ENCODE results near the gene EIF2AK2. TPM values are rescaled to one million over a fixed set of nuclear protein-coding genes. Genes with fewer than 3 reads are reported as not detected.
A peak's percentile ranks its signal among the peaks of the same experiment; 100 is the strongest.

EIF2AK2 gene
- total and polyA plus RNA-seq, 5 donors from 2014 or later, result 20.5 to 40.9 (median 23.2) TPM

DNA sequence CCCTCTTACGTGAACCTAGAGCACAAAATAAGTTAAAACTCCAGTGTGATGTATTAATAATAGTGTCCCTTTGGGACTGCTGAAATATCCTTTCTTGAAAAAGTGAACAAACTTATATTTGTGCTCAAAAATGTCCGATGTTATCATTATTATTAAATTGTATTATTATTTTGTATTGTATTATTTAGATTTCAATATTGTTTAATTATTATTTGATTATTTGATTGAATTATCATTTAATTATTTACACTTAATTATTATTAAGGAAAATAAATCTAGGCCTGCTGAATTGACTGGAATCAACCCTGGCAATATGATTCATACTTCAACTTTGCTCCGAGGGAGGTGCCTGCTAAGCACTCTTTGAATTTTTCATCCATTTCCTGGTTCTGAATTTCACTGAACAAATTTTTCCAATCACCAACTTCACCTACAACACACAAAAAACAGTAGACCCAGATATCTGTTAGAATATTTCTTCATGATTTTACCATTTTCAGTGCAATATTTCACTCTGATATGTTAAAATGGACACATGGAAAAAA lies 10.9 kb upstream of the EIF2AK2 start:
- no peak overlapping the region for H3K4me3 Mint-ChIP-seq
- Histone ChIP-seq H3K9me3 (ENCODE audit: control insufficient read depth in 2 of 2, low read length in 2 of 2) (peaks cover 11 to 13% of the 10 kb centered on the region in 2 experiments), H3K36me3 (ENCODE audit: control insufficient read depth, insufficient read depth, low read length) (no peaks in the 10 kb centered on the region), H3K4me3 (ENCODE audit: low read depth, low read length) (no peak overlapping the region), H3K4me1 (ENCODE audit: control insufficient read depth, insufficient read depth, low read length, poor library complexity, severe bottlenecking) (no peaks in the 10 kb centered on the region), H3K27me3 (ENCODE audit: control insufficient read depth, insufficient read depth, low read length) (no peaks in the 10 kb centered on the region), H3K27ac (ENCODE audit: insufficient read depth, low read length, poor library complexity, severe bottlenecking) (no peak overlapping the region)
- DNase-seq, result no peak
- no peak overlapping the region for H3K27ac Mint-ChIP-seq
- H3K4me1 Mint-ChIP-seq, result no peaks in the 10 kb centered on the region
- peaks cover 4% of the 10 kb centered on the region for H3K36me3 Mint-ChIP-seq
- peaks cover 4% of the 10 kb centered on the region for H3K27me3 Mint-ChIP-seq
- H3K9me3 Mint-ChIP-seq, result peaks cover 0 to 18% (median 2%) of the 10 kb centered on the region in 7 donors
- ATAC-seq (ENCODE audit: low read depth in 2 of 2), result no peak

DNA sequence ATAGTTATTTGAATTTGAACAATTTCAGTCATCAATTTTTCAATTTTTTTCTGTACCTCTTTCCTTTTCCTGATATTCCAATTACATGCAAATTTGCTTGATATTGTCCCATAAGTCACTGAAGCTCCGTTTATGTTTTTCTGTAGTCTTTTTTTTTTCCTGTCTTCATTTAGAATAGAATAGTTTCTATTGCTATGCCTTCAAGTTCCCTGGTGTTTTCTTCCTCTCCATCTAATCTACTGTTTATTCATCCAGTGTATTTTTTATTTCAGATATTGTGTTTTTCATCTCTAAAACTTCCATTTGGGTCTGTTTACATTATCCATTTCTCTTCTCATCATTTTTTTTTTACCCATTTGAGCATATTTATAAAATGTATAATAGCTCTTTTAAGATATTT lies 8.0 kb upstream of the EIF2AK2 start:
- DNase-seq (no peak), ATAC-seq (ENCODE audit: low read depth in 2 of 2) (no peak)
- Histone ChIP-seq H3K4me1 (ENCODE audit: control insufficient read depth, insufficient read depth, low read length, poor library complexity, severe bottlenecking) (no peaks in the 10 kb centered on the region), H3K4me3 (ENCODE audit: low read depth, low read length) (no peak overlapping the region), H3K36me3 (ENCODE audit: control insufficient read depth, insufficient read depth, low read length) (no peaks in the 10 kb centered on the region), H3K27ac (ENCODE audit: insufficient read depth, low read length, poor library complexity, severe bottlenecking) (no peak overlapping the region), H3K27me3 (ENCODE audit: control insufficient read depth, insufficient read depth, low read length) (no peaks in the 10 kb centered on the region), H3K9me3 (ENCODE audit: control insufficient read depth in 2 of 2, low read length in 2 of 2) (peaks cover 11 to 13% of the 10 kb centered on the region in 2 experiments)
- Mint-ChIP-seq H3K27me3 (peaks cover 3% of the 10 kb centered on the region), H3K27ac (no peak overlapping the region), H3K9me3 (peaks cover 0 to 18% (median 2%) of the 10 kb centered on the region in 7 donors), H3K36me3 (peaks cover 4% of the 10 kb centered on the region), H3K4me3 (no peak overlapping the region), H3K4me1 (no peaks in the 10 kb centered on the region)

DNA sequence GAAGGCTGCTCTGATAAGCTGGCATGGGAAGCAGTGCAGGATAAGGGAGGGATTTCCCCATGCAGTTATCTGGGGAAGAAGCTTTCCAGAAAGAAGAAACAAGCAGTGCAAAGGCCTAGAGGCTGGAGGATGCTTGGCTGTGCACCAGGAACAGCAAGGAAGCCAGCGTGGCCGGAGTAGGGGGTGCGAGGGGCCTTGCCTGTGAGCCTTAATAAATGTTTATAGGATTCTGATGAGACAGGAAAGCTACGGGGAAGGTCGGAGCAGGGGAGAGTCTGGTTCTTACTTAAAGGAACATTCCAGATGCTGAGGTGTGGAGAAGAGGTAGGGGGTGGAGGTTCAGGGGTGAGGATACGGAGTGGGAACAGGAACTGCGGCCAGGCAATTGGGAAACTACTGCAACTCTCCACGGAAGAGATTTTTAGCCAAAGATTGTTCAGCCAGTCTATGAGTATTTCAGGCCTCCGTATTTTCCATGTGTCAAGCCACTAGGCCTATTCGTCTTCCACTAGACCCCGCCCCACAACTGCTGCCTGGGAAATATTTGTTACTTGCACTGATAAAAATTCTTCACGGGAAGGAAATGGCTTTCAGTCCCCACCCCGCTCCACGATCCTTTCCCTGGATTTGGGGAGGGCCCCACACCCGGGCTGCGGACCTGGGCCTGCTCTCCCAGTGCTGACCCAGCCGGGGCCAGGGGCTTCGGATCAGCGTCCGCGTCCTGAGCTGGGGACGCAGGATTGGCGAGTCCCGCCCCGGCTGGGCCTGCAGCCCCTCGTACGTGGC lies 516 bp downstream of the EIF2AK2 start:
- no peaks in the 10 kb centered on the region for H3K27me3 Mint-ChIP-seq
- peaks cover 25% of the 10 kb centered on the region for H3K4me1 ChIP-seq (ENCODE audit: control insufficient read depth, insufficient read depth, low read length, poor library complexity, severe bottlenecking)
- H3K9me3 Mint-ChIP-seq, result peaks cover 0 to 3% (median 0%) of the 10 kb centered on the region in 7 donors
- peak overlapping the region; percentile 95 to 97 (median 96) for H3K4me3 Mint-ChIP-seq
- H3K36me3 Mint-ChIP-seq, result peaks cover 20% of the 10 kb centered on the region
- DNase-seq, result peak; percentile 8 to 42 (median 36)
- H3K27me3 ChIP-seq (ENCODE audit: control insufficient read depth, insufficient read depth, low read length), result no peaks in the 10 kb centered on the region
- H3K27ac ChIP-seq (ENCODE audit: insufficient read depth, low read length, poor library complexity, severe bottlenecking), result peak overlapping the region; percentile 66
- no peaks in the 10 kb centered on the region for H3K9me3 ChIP-seq (ENCODE audit: control insufficient read depth in 2 of 2, low read length in 2 of 2)
- H3K4me3 ChIP-seq (ENCODE audit: low read depth, low read length), result peak overlapping the region; percentile 93
- no peaks in the 10 kb centered on the region for H3K36me3 ChIP-seq (ENCODE audit: control insufficient read depth, insufficient read depth, low read length)
- peak overlapping the region; percentile 95 to 97 (median 96) for H3K27ac Mint-ChIP-seq
- peaks cover 20 to 55% (median 40%) of the 10 kb centered on the region in 4 donors for H3K4me1 Mint-ChIP-seq
- peak; percentile 9 to 16 for ATAC-seq (ENCODE audit: low read depth in 2 of 2)

DNA sequence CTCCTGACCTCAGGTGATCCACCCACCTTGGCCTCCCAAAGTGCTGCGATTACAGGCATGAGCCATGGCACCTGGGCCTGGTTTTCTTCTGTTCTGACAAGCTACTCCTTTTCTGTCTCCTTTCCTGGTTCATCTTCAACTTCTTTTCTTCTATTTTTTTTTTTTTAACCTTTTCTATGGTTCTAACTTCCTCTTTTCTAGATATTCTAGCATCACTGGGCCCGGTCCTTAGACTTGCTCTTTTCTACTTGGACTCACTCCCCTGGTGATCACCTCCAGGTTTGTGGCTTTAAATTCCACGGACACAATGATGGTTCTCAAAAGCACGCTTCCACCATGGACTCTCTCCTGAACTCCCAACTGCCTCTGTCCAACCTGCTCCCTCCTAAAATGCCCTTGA lies 2.0 kb downstream of the EIF2AK2 start:
- Mint-ChIP-seq H3K36me3 (peaks cover 20% of the 10 kb centered on the region), H3K9me3 (peaks cover 0 to 3% (median 0%) of the 10 kb centered on the region in 7 donors), H3K27me3 (no peaks in the 10 kb centered on the region), H3K4me1 (peaks cover 22 to 69% (median 50%) of the 10 kb centered on the region in 4 donors), H3K27ac (peak overlapping the region; percentile 33 to 96 (median 95)), H3K4me3 (peak overlapping the region; percentile 95 to 97 (median 96))
- DNase-seq (no peak), ATAC-seq (ENCODE audit: low read depth in 2 of 2) (no peak)
- Histone ChIP-seq H3K27ac (ENCODE audit: insufficient read depth, low read length, poor library complexity, severe bottlenecking) (no peak overlapping the region), H3K27me3 (ENCODE audit: control insufficient read depth, insufficient read depth, low read length) (no peaks in the 10 kb centered on the region), H3K4me3 (ENCODE audit: low read depth, low read length) (peak overlapping the region; percentile 27), H3K4me1 (ENCODE audit: control insufficient read depth, insufficient read depth, low read length, poor library complexity, severe bottlenecking) (peaks cover 36% of the 10 kb centered on the region), H3K9me3 (ENCODE audit: control insufficient read depth in 2 of 2, low read length in 2 of 2) (no peaks in the 10 kb centered on the region), H3K36me3 (ENCODE audit: control insufficient read depth, insufficient read depth, low read length) (no peaks in the 10 kb centered on the region)

DNA sequence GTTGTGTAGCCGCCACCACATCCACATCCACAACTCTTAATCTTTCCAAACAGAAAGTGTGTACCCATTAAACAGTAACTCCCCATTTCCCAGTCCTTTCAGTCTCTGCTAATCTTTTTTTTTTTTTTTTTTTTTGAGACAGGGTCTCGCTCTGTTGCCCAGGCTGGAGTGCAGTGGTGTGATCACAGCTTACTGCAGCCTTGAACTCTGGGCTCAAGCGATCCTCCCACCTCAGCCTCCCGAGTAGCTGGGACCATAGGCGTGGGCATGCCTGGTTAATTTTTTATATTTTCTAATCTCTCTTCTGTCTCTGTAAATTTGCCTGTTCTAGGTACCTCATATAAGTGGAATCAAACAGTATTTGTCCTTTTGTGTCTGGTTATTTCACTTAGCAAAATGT lies 3.6 kb downstream of the EIF2AK2 start:
- Histone ChIP-seq H3K27me3 (ENCODE audit: control insufficient read depth, insufficient read depth, low read length) (no peaks in the 10 kb centered on the region), H3K36me3 (ENCODE audit: control insufficient read depth, insufficient read depth, low read length) (peaks cover 3% of the 10 kb centered on the region), H3K27ac (ENCODE audit: insufficient read depth, low read length, poor library complexity, severe bottlenecking) (no peak overlapping the region), H3K9me3 (ENCODE audit: control insufficient read depth in 2 of 2, low read length in 2 of 2) (no peaks in the 10 kb centered on the region), H3K4me1 (ENCODE audit: control insufficient read depth, insufficient read depth, low read length, poor library complexity, severe bottlenecking) (peaks cover 41% of the 10 kb centered on the region), H3K4me3 (ENCODE audit: low read depth, low read length) (no peak overlapping the region)
- DNase-seq, result no peak
- Mint-ChIP-seq H3K4me1 (peaks cover 25 to 75% (median 60%) of the 10 kb centered on the region in 4 donors), H3K4me3 (peak overlapping the region in 2 of 4 donors; percentile 47 to 97), H3K9me3 (peaks cover 0 to 3% (median 0%) of the 10 kb centered on the region in 7 donors), H3K36me3 (peaks cover 27% of the 10 kb centered on the region), H3K27me3 (no peaks in the 10 kb centered on the region), H3K27ac (no peak overlapping the region)
- no peak for ATAC-seq (ENCODE audit: low read depth in 2 of 2)

DNA sequence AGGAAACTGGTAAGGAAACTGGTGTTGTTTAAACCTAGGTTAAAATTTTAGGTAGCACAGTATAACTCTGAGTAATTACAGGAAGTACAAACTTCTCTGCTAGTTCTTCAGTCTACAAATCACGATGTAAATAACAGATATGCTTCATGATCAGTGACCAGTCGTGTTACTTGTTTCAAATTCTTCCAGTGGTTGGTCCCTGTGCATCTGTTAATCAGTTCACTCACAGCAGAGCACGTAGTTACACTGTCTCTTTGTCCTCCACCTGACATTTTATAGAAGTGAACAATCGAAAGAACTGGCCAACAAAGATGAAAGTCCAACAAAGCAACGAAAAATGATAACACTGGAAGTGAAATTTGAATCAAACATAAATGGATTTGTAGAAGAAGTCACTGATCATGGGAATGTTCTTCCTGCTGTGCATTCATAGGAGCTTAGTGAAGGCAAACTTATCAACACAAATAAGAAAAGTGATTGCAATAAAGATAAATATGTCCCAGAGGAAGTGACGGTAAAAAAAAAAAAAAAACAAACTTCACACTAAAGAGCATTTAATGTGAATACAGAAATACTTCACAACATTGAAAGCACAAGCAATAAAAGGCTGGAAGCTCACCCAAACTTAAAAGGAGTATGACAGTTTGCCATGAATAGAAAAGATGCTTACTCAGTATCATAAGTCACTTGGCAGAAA lies 7.0 kb downstream of the EIF2AK2 start:
- DNase-seq (peak in 2 of 3 donors; percentile 62 to 64), ATAC-seq (ENCODE audit: low read depth in 2 of 2) (peak; percentile 59 to 87)
- peaks cover 0 to 3% (median 0%) of the 10 kb centered on the region in 7 donors for H3K9me3 Mint-ChIP-seq
- peaks cover 28% of the 10 kb centered on the region for H3K36me3 ChIP-seq (ENCODE audit: control insufficient read depth, insufficient read depth, low read length)
- peaks cover 41% of the 10 kb centered on the region for H3K36me3 Mint-ChIP-seq
- peak overlapping the region; percentile 76 for H3K4me3 ChIP-seq (ENCODE audit: low read depth, low read length)
- peaks cover 16% of the 10 kb centered on the region for H3K4me1 ChIP-seq (ENCODE audit: control insufficient read depth, insufficient read depth, low read length, poor library complexity, severe bottlenecking)
- peaks cover 17 to 50% (median 44%) of the 10 kb centered on the region in 4 donors for H3K4me1 Mint-ChIP-seq
- no peaks in the 10 kb centered on the region for H3K27me3 Mint-ChIP-seq
- H3K27ac ChIP-seq (ENCODE audit: insufficient read depth, low read length, poor library complexity, severe bottlenecking), result peak overlapping the region; percentile 69
- H3K4me3 Mint-ChIP-seq, result peak overlapping the region; percentile 49 to 78 (median 74)
- peak overlapping the region; percentile 71 to 94 (median 74) for H3K27ac Mint-ChIP-seq
- H3K27me3 ChIP-seq (ENCODE audit: control insufficient read depth, insufficient read depth, low read length), result no peaks in the 10 kb centered on the region
- no peaks in the 10 kb centered on the region for H3K9me3 ChIP-seq (ENCODE audit: control insufficient read depth in 2 of 2, low read length in 2 of 2)

DNA sequence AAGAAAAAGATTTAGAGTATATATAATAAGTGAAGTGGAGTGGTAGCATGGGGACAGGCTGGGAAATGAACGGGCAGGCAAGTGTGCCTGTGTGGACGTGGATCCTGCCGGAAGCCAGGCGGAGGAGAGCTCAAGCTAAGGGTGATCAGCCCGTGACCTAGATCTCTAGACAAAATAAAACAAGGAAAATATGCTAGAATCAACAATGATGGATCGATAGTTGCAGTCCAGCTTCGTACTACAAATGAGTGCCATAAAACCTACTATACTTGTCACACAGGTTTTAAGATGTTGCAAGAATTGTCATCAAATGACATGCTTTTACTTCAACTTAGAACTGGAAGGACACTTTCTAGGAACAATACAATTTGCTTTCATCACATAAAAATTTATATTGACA lies 8.5 kb downstream of the EIF2AK2 start:
- Histone ChIP-seq H3K4me1 (ENCODE audit: control insufficient read depth, insufficient read depth, low read length, poor library complexity, severe bottlenecking) (peaks cover 16% of the 10 kb centered on the region), H3K36me3 (ENCODE audit: control insufficient read depth, insufficient read depth, low read length) (peaks cover 36% of the 10 kb centered on the region), H3K4me3 (ENCODE audit: low read depth, low read length) (no peak overlapping the region), H3K27ac (ENCODE audit: insufficient read depth, low read length, poor library complexity, severe bottlenecking) (no peak overlapping the region), H3K9me3 (ENCODE audit: control insufficient read depth in 2 of 2, low read length in 2 of 2) (no peaks in the 10 kb centered on the region), H3K27me3 (ENCODE audit: control insufficient read depth, insufficient read depth, low read length) (no peaks in the 10 kb centered on the region)
- Mint-ChIP-seq H3K9me3 (peaks cover 0 to 3% (median 0%) of the 10 kb centered on the region in 7 donors), H3K27ac (peak overlapping the region; percentile 35 to 52 (median 43)), H3K36me3 (peaks cover 34% of the 10 kb centered on the region), H3K27me3 (no peaks in the 10 kb centered on the region), H3K4me3 (peak overlapping the region in 1 of 4 donors; percentile 38), H3K4me1 (peaks cover 13 to 40% (median 37%) of the 10 kb centered on the region in 4 donors)
- DNase-seq (no peak), ATAC-seq (ENCODE audit: low read depth in 2 of 2) (no peak)

All from CD4-positive, CD25-positive, alpha-beta regulatory T cell (primary cell).